Gastrocnemius medialis (tissue), 4 donors: ENCODE results near the gene TAS2R50.

Experiments
- POLR2A ChIP-seq, 2 donors: fragments of 450-650 bp; IDR thresholded peaks; one replicate each; pipeline ENCODE4 v1.6.1; 2017; ENCODE audit warnings: antibody characterized with exemption in 2 of 2, mild to moderate bottlenecking in 2 of 2, moderate library complexity in 2 of 2
- TF ChIP-seq, protein P1 (sequence below), 5 experiments: fragments of 450-650 bp in 3 of 5; fragments of 200-600 bp in 2 of 5; sonication (generic) in 2 of 5; IDR thresholded peaks in 4 of 5; conservative IDR thresholded peaks in 1 of 5; 1 replicate in 4 of 5; 2 replicates in 1 of 5; pipeline ENCODE4 v1.5.1; 2016 to 2019; ENCODE audit warnings: antibody characterized with exemption in 5 of 5, mild to moderate bottlenecking in 3 of 5, moderate library complexity in 3 of 5

DNA sequence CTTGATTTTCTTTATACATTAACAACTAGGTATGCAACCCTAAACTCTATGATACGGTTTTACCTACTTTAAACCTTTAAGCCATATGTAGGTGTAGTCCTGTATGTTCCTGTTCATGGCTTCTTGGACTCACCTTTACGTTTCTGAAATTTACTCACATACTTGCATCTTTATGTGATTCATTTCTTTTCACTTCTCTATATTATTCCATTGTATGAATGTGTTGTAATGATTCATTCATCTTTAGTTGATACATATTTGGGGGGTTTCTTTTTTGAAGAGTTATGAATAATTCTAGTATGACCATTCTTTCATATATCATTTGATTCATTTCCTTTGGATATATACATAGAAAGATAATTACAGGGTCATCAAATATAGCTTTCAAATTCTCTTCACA lies 2.4 kb upstream of the TAS2R50 start:
- TF ChIP-seq, protein P1, sequence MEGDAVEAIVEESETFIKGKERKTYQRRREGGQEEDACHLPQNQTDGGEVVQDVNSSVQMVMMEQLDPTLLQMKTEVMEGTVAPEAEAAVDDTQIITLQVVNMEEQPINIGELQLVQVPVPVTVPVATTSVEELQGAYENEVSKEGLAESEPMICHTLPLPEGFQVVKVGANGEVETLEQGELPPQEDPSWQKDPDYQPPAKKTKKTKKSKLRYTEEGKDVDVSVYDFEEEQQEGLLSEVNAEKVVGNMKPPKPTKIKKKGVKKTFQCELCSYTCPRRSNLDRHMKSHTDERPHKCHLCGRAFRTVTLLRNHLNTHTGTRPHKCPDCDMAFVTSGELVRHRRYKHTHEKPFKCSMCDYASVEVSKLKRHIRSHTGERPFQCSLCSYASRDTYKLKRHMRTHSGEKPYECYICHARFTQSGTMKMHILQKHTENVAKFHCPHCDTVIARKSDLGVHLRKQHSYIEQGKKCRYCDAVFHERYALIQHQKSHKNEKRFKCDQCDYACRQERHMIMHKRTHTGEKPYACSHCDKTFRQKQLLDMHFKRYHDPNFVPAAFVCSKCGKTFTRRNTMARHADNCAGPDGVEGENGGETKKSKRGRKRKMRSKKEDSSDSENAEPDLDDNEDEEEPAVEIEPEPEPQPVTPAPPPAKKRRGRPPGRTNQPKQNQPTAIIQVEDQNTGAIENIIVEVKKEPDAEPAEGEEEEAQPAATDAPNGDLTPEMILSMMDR (IDR thresholded peaks at IDR 0.05 in 4 of 5, conservative IDR thresholded peaks at IDR 0.05 in 1 of 5), result no peak
- TF ChIP-seq POLR2A (IDR thresholded peaks at IDR 0.05), result no peak
